ENCODE results near the gene ECHDC1.

The ECHDC1 gene

GRCh38 chr6:127349980-127350379 is 6.6 kb upstream of the ECHDC1 start:
- Histone ChIP-seq H3K4me2 (ENCODE audit: low read depth, low read length, poor library complexity, severe bottlenecking) (no peak overlapping the region), H2AFZ (ENCODE audit: low read length) (no peak overlapping the region), H3K4me1 (ENCODE audit: insufficient read depth, low read length, poor library complexity, severe bottlenecking) (no peaks in the 10 kb centered on the region), H3K27me3 (ENCODE audit: insufficient read depth, low read length, poor library complexity, severe bottlenecking) (no peaks in the 10 kb centered on the region), H3K4me3 (ENCODE audit: low read length, poor library complexity, severe bottlenecking) (no peak overlapping the region), H3K9ac (ENCODE audit: low read depth, low read length, poor library complexity, severe bottlenecking) (no peak overlapping the region), H3K79me2 (ENCODE audit: insufficient read depth, low read length) (peaks cover 12% of the 10 kb centered on the region; the same call in 1 of the 2 replicates), H3K9me3 (ENCODE audit: insufficient read depth, low read depth, low read length) (no peaks in the 10 kb centered on the region), H3K9me2 (replicated peaks; ENCODE audit: low read depth, low read length) (no peaks in the 10 kb centered on the region), H3K36me3 (ENCODE audit: insufficient read depth, low read length) (no peaks in the 10 kb centered on the region), H4K20me1 (ENCODE audit: insufficient read depth, low read length, poor library complexity, severe bottlenecking) (peaks cover 3% of the 10 kb centered on the region), H3F3A (ENCODE audit: low read depth) (no peaks in the 10 kb centered on the region)
- no peak for TF ChIP-seq CTCF (conservative IDR thresholded peaks at IDR 0.05; ENCODE audit: low read length)
- no peak for TF ChIP-seq EZH2phosphoT487 (IDR thresholded peaks at IDR 0.05; ENCODE audit: borderline replicate concordance)

- peaks cover 31% of the 10 kb centered on the region for H3K79me2 ChIP-seq (ENCODE audit: insufficient read depth, low read length)
- no peak overlapping the region for H3K9ac ChIP-seq (ENCODE audit: low read depth, low read length, poor library complexity, severe bottlenecking)
These were observed 4.7 kb upstream of the ECHDC1 start for GRCh38 chr6:127348028-127348661.

GRCh38 chr6:127347178-127347577 is 3.8 kb upstream of the ECHDC1 start:
- Histone ChIP-seq H3K79me2 (ENCODE audit: insufficient read depth, low read length) (peaks cover 40% of the 10 kb centered on the region), H3K4me1 (ENCODE audit: insufficient read depth, low read length, poor library complexity, severe bottlenecking) (peaks cover 3% of the 10 kb centered on the region), H3K4me2 (ENCODE audit: low read depth, low read length, poor library complexity, severe bottlenecking) (no peak overlapping the region), H2AFZ (ENCODE audit: low read length) (no peak overlapping the region), H3K27me3 (ENCODE audit: insufficient read depth, low read length, poor library complexity, severe bottlenecking) (no peaks in the 10 kb centered on the region), H3F3A (ENCODE audit: low read depth) (no peaks in the 10 kb centered on the region), H3K9me2 (replicated peaks; ENCODE audit: low read depth, low read length) (no peaks in the 10 kb centered on the region), H3K4me3 (ENCODE audit: low read length, poor library complexity, severe bottlenecking) (no peak overlapping the region), H4K20me1 (ENCODE audit: insufficient read depth, low read length, poor library complexity, severe bottlenecking) (peaks cover 13% of the 10 kb centered on the region), H3K36me3 (ENCODE audit: insufficient read depth, low read length) (no peaks in the 10 kb centered on the region), H3K9me3 (ENCODE audit: insufficient read depth, low read depth, low read length) (no peaks in the 10 kb centered on the region), H3K9ac (ENCODE audit: low read depth, low read length, poor library complexity, severe bottlenecking) (no peak overlapping the region)
- TF ChIP-seq CTCF (conservative IDR thresholded peaks at IDR 0.05; ENCODE audit: low read length) (no peak), EZH2phosphoT487 (IDR thresholded peaks at IDR 0.05; ENCODE audit: borderline replicate concordance) (no peak)

More at GRCh38 chr6:127348028-127348661, 4.7 kb upstream of the ECHDC1 start:
- Histone ChIP-seq H2AFZ (ENCODE audit: low read length) (no peak overlapping the region), H3K4me3 (ENCODE audit: low read length, poor library complexity, severe bottlenecking) (no peak overlapping the region), H3K4me2 (ENCODE audit: low read depth, low read length, poor library complexity, severe bottlenecking) (no peak overlapping the region), H3K9me3 (ENCODE audit: insufficient read depth, low read depth, low read length) (no peaks in the 10 kb centered on the region), H4K20me1 (ENCODE audit: insufficient read depth, low read length, poor library complexity, severe bottlenecking) (peaks cover 7% of the 10 kb centered on the region), H3K9me2 (replicated peaks; ENCODE audit: low read depth, low read length) (no peaks in the 10 kb centered on the region), H3K36me3 (ENCODE audit: insufficient read depth, low read length) (no peaks in the 10 kb centered on the region), H3K27me3 (ENCODE audit: insufficient read depth, low read length, poor library complexity, severe bottlenecking) (no peaks in the 10 kb centered on the region), H3K4me1 (ENCODE audit: insufficient read depth, low read length, poor library complexity, severe bottlenecking) (peaks cover 3% of the 10 kb centered on the region), H3F3A (ENCODE audit: low read depth) (no peaks in the 10 kb centered on the region)
- no peak for TF ChIP-seq CTCF (conservative IDR thresholded peaks at IDR 0.05; ENCODE audit: low read length)
- no peak for TF ChIP-seq EZH2phosphoT487 (IDR thresholded peaks at IDR 0.05; ENCODE audit: borderline replicate concordance)
